Muscle layer of colon (tissue), 2 donors: ENCODE results near the gene SPEN.
A peak's percentile ranks its signal among the peaks of the same experiment; 100 is the strongest.
"Not testable (repeated sequence)": the region's sequence is repeated elsewhere in the genome, so short reads cannot be mapped to it uniquely, and the experiment has no call there.

Source experiments
- H3K27ac ChIP-seq: one replicate; pipeline ENCODE4 v1.7.0; 2013; ENCODE audit warnings: low read depth, mild to moderate bottlenecking, low read length, moderate library complexity
- H3K27me3 ChIP-seq, 2 donors: one replicate each; pipeline ENCODE4 v1.7.0; 2013; ENCODE audit warnings: low read length in 2 of 2, mild to moderate bottlenecking in 2 of 2; ENCODE audit not compliant: insufficient read depth in 2 of 2, control insufficient read depth in 1 of 2
- H3K36me3 ChIP-seq: one replicate; pipeline ENCODE4 v1.7.0; 2013; ENCODE audit warnings: mild to moderate bottlenecking, low read length; ENCODE audit not compliant: insufficient read depth
- H3K4me1 ChIP-seq: one replicate; pipeline ENCODE4 v1.7.0; 2013; ENCODE audit warnings: mild to moderate bottlenecking, low read length; ENCODE audit not compliant: insufficient read depth
- H3K4me3 ChIP-seq, 2 donors: one replicate each; pipeline ENCODE4 v1.7.0; 2013; ENCODE audit warnings: low read length in 2 of 2, low read depth in 1 of 2, mild to moderate bottlenecking in 1 of 2, moderate library complexity in 1 of 2
- H3K9ac ChIP-seq: one replicate; pipeline ENCODE4 v1.7.0; 2013; ENCODE audit warnings: low read length
- H3K9me3 ChIP-seq: one replicate; pipeline ENCODE4 v1.7.0; 2013; ENCODE audit warnings: mild to moderate bottlenecking, low read length
- donor health status: abdominal sarcoma.
- donor health status: Adenocarcinoma of cecum.

SPEN gene

DNA sequence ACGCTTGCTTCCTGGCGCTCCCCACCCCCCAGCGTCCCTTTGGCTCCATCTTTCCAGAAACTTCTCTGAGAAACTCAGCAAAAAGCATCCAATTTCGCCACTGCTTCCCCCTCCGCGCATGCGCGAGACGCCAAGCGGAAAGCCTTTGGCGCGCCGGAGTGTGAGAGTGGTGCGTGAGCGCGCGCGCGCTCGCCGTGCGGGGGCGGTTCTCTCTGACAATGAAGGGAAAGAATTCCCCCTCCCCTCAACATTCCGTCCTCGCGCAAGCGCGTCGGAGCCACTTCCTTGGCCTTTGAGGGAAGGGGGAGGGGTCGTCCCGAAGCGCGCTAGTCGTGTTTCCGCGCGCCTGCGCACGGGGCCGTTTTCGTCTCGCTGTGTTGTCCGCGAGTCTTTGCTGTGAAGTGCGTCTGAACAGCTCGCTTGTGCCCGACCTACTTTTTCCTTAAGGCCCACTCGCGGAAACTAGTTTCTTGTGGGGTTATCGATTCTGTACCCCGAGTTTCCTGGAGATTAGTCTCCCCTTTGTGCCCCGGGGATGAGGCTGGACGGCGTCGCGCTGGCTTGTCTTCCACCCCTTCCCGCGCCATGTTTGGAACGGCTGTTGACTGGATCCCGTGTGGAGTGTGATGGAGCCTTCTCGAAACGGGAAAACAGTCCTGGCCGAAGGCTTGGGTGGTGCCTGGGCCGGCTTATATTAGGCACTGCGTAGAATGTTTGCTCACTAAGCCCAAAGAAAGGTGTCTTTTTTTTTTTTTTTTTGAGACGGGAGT lies 11.6 kb upstream of the SPEN start:
- H3K36me3 ChIP-seq, result no peaks in the 10 kb centered on the region
- H3K9me3 ChIP-seq, result no peaks in the 10 kb centered on the region
- H3K4me1 ChIP-seq, result peaks cover 10% of the 10 kb centered on the region
- H3K27me3 ChIP-seq, result no peaks in the 10 kb centered on the region
- peak overlapping the region; percentile 100 for H3K27ac ChIP-seq
- peak overlapping the region; percentile 98 for H3K9ac ChIP-seq
- H3K4me3 ChIP-seq, result peak overlapping the region; percentile 84

DNA sequence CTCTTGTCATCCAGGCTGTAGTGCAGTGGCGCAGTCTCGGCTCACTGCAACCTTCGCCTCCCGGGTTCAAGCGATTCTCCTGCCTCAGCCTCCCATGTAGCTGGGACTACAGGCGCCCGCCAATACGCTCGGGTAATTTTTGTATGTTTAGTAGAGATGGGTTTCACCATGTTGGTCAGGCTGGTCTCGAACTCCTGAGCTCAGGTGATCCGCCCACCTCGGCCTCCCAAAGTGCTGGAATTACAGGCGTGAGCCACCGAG lies 11.1 kb upstream of the SPEN start:
- Histone ChIP-seq H3K27ac (peak overlapping the region; percentile 100), H3K4me1 (peaks cover 10% of the 10 kb centered on the region), H3K4me3 (peak overlapping the region; percentile 30 to 84)
- H3K9ac ChIP-seq, H3K36me3 ChIP-seq, H3K27me3 ChIP-seq, H3K9me3 ChIP-seq: not testable (repeated sequence)

DNA sequence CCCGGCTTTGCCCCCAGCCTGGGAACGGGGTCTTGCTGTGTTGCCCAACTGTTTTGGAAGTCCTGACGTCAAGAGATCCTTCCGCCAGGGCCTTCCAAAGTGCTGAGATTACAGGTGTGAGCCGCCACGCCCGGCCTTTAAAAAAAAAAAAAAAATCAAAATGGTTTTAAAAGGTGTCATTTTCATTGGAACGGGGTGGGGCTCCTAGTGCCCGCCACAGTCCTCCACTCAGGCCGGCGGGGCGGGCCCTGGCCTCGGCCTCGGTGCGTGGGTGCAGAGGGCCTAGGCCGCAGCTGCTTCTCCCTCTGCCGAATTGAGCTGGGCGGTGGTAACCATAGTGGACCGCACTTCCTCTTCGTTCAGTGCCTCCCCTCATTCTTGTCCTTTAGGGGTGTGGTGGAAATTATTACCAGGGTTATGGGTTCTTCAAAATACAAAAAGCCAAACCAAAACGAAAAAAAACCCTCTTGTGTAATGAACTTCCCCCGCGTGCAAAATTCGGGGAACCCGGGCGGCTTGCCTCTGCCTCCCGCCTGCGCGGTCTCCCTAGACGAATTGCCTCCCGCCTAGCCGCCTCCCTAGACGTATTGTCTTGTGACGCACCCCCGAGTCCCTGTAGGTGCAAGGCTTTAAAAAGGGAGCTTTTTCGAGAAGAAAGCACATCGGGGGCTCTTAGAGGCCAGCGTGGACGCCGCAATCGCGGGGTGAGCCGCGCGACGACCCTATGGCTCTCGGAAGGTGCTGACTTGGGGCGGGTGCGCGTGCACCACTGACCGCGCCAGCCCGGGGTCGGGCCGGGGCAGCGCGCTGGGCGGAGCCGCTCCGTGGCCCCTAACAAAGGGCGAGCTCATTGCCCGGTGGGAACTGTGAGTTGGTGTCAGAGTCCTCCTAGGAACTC lies 10.5 kb upstream of the SPEN start:
- Histone ChIP-seq H3K27ac (peak overlapping the region; percentile 100), H3K4me3 (peak overlapping the region; percentile 30 to 84), H3K27me3 (no peaks in the 10 kb centered on the region), H3K36me3 (no peaks in the 10 kb centered on the region), H3K4me1 (peaks cover 10% of the 10 kb centered on the region), H3K9ac (no peak overlapping the region), H3K9me3 (no peaks in the 10 kb centered on the region)

DNA sequence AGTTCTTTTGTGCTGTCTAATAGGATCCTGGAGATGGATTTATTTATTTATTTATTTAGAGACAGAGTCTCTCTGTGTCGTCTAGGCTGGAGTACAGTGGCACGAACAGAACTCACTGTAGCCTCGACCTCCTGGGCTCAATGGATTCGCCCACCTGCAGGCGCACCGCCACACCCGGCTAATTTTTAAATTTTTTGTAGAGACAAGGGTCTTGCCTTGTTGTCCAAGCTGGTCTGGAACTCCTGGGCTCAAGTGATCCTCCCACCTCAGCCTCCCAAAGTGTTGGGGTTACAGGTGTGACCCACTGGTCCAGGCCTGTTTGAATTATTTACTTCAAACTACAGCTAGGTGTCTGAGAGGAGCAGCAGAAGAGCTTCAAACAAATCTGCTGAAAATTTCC lies 9.6 kb upstream of the SPEN start:
- no peak overlapping the region for H3K4me3 ChIP-seq
- H3K4me1 ChIP-seq, result peaks cover 8% of the 10 kb centered on the region
- H3K9ac ChIP-seq, result no peak overlapping the region
- no peaks in the 10 kb centered on the region for H3K36me3 ChIP-seq
- no peaks in the 10 kb centered on the region for H3K9me3 ChIP-seq
- no peaks in the 10 kb centered on the region for H3K27me3 ChIP-seq
- H3K27ac ChIP-seq, result no peak overlapping the region

DNA sequence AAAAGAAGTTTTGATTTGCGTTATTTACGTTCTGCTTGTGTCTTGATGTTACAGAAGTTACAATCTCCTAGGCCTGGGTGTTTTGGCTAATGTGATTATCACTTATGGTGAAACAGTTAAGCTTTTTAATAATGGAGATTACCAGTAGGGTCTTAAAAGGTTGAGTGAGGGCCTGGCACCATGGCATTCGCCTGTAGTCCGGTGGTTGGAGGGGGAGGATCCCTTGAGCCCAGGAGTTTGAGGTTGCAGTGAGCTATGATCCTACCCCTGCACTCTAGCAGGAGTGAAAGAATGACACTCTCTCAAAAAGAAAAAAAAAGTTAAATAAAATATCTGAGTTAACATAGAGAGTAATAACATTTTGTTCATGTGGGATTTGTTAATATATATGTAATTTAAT lies 8.8 kb upstream of the SPEN start:
- no peaks in the 10 kb centered on the region for H3K9me3 ChIP-seq
- no peak overlapping the region for H3K9ac ChIP-seq
- no peaks in the 10 kb centered on the region for H3K27me3 ChIP-seq
- H3K4me3 ChIP-seq, result no peak overlapping the region
- H3K36me3 ChIP-seq, result no peaks in the 10 kb centered on the region
- no peak overlapping the region for H3K27ac ChIP-seq
- H3K4me1 ChIP-seq, result no peaks in the 10 kb centered on the region

DNA sequence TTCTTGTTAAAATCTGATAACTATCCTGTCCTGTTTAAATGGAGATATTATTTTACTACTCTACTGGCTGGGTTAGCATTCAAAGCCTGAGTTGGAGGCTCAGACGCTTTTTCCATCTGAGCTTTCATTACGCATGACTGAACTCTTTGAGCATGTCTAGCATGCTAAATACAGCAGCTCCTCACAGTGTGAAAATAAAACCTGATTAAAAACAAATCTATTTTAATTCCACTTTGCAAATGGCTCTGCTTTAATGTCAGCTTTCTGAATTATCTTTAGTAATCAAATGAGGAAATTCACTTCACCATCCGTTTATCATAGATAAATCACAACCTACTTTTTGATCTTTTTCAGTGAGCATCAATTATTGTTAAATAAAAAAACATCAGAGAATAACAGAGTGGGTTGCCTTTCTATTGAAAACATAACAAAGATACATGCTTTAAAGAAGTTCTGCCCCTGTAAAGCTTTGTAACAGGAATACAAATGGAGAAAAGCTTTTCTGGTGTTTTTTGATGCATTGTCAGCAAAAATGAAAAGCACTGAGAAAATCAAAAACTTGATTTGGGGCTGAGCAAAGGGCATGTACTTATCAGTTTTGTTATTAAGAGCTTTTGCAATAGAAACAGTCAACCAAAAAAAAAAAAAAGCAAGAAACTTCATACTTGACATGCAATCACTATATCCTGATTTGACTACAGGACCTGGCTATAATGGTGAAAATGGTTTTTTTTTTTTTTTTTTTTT lies 3.5 kb upstream of the SPEN start:
- no peak overlapping the region for H3K27ac ChIP-seq
- H3K36me3 ChIP-seq, result no peaks in the 10 kb centered on the region
- H3K4me3 ChIP-seq, result no peak overlapping the region
- H3K4me1 ChIP-seq, result peaks cover 7% of the 10 kb centered on the region
- H3K9me3 ChIP-seq, result no peaks in the 10 kb centered on the region
- no peaks in the 10 kb centered on the region for H3K27me3 ChIP-seq
- no peak overlapping the region for H3K9ac ChIP-seq

DNA sequence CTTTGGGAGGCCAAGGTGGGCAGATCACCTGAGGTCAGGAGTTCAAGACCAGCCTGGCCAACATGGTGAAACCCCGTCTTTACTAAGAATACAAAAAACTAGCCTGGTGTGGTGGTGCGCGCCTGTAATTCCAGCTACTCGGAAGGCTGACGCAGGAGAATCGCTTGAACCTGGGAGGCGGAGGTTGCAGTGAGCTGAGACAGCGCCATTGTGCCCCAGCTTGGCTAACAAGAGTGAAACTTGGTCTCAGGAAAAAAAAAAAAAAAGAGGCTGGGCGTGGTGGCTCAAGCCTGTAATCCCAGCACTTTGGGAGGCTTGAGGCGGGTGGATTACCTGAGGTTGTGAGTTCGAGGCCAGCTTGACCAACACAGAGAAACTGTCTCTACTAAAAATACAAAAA lies 1.5 kb upstream of the SPEN start:
- not testable (repeated sequence) for H3K36me3 ChIP-seq, H3K4me3 ChIP-seq, H3K27me3 ChIP-seq, H3K27ac ChIP-seq, H3K9me3 ChIP-seq, H3K9ac ChIP-seq
- H3K4me1 ChIP-seq, result peaks cover 14% of the 10 kb centered on the region

DNA sequence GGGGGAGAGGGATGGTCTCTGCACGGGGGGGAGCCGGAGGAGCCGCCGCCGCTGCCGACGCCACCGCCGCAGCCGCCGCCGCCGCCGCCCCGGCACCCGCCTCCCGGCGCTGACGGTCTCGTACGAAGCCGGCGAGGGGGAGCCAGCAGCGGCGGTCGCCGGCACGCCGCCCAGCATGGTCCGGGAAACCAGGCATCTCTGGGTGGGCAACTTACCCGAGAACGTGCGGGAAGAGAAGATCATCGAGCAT lies 311 bp downstream of the SPEN start:
- H3K4me3 ChIP-seq, result peak overlapping the region; percentile 45 to 96
- H3K27ac ChIP-seq, result peak overlapping the region; percentile 77
- H3K9me3 ChIP-seq, result no peaks in the 10 kb centered on the region
- peak overlapping the region; percentile 93 for H3K9ac ChIP-seq
- peaks cover 29% of the 10 kb centered on the region for H3K4me1 ChIP-seq
- H3K36me3 ChIP-seq, result no peaks in the 10 kb centered on the region
- H3K27me3 ChIP-seq, result no peaks in the 10 kb centered on the region

DNA sequence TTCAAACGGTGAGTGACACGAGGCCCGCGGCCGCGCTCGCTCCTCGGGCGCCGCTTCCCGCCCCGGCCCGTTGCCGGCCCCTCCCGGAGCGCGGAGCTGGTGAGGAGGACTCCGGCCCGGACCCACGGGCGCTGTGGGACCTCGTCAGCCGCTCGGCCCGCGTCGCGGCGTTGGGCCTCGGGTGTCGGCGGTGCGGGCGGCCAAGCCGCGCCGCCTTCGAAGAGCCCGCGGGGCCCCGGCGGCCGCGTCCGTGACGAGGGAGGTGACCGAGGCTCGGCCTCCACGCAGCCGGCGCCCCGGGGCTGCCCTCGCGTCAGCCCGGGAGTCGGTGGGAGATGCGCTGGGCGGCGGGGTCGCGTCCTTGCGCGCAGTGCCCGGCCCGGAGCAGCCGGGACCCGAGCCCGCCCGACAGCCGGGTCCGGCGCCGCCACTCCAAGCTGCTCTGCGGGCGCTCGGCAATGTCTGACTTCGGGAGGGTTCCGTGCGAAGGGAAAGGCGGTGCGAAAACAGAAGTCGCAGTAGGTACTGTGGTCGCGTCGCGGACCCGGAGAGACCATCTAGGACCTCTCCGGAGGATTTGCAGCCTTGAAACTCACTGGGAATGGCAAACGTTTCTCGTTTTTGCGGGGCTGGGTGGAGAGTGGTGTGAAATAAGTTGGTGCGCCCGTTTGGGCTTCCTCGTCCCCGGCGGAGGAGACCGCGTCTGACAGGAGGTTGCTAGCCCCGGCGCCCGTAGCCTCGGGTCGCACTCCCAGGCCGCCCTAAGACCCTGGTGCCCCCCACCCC lies 829 bp downstream of the SPEN start:
- Histone ChIP-seq H3K9me3 (no peaks in the 10 kb centered on the region), H3K36me3 (no peaks in the 10 kb centered on the region), H3K4me1 (peaks cover 29% of the 10 kb centered on the region), H3K9ac (peak overlapping the region; percentile 93), H3K4me3 (peak overlapping the region; percentile 45 to 96), H3K27ac (peak overlapping the region; percentile 77), H3K27me3 (no peaks in the 10 kb centered on the region)

DNA sequence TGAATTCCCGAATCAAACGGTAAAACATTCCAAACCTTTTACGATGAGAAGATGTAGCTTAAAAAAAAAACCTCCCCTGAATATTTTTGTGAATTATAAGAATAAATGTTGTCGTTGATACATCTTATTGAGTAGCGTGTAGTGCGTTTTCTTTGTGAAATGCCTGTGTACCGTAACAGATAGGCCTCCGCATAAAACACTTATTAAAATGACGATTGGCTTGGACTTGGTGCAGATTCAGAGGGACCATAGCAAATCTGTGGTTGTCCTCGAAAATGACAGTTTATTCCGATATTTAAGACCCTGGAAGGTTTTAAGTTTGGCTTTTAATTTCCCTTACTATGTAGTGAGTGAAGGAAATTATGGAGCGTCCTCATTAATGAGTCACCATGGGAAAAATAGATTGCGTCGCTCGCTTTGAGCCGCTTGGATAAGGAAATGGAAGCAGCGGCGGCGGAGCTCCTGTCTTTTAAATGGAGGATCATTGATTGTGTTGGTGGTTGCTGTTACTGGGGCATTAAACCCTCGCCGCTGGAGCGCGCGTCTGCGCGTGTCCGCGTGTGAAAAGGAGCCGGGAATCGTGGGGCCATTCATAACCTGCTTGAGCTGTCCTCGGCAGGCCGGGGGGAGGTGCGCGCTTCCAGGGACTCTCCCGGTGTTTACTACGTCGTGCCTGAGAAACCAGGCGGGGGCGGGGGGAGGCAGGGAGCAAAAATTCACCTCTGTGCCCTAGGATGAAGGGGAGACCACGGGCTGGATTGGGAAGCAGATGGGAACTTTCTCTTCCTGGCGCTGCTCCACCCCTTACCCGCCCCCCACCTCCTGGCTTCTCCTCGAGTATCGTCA lies 1.6 kb downstream of the SPEN start:
- Histone ChIP-seq H3K36me3 (no peaks in the 10 kb centered on the region), H3K27ac (peak overlapping the region; percentile 77), H3K9me3 (no peaks in the 10 kb centered on the region), H3K4me3 (peak overlapping the region; percentile 45 to 96), H3K4me1 (peaks cover 29% of the 10 kb centered on the region), H3K27me3 (no peaks in the 10 kb centered on the region), H3K9ac (peak overlapping the region; percentile 93)
